Body of pancreas (tissue), 4 donors: ENCODE measurements around the gene TM9SF4. TPM values are rescaled to one million over a fixed set of nuclear protein-coding genes. Genes with fewer than 3 reads are reported as not detected.

ENCODE experiments used
- ATAC-seq: fragments of 150-250 bp; one replicate; pipeline ENCODE4 v1.9.1; 2016
- DNase-seq, 4 donors: peaks; one replicate each; pipeline ENCODE4 v3.0.0-alpha.2; 2019
- H3K27ac ChIP-seq, 4 donors: fragments of 200-600 bp; sonication (generic); 1 replicate in 3 of 4; 2 replicates in 1 of 4; pipeline versions ENCODE4 v1.5.1 to v1.6.1; 2016 to 2019; ENCODE audit warnings: mild to moderate bottlenecking in 1 of 4, mixed read lengths in 1 of 4, moderate library complexity in 1 of 4
- H3K27me3 ChIP-seq, 2 donors: fragments of 200-600 bp; sonication (generic); one replicate each; pipeline ENCODE4 v1.6.0; 2016; ENCODE audit warnings: mild to moderate bottlenecking in 1 of 2
- H3K36me3 ChIP-seq, 2 donors: fragments of 200-600 bp; sonication (generic); replicated peaks in 1 of 2; 2 replicates each; pipeline ENCODE4 v1.5.1; 2016; ENCODE audit warnings: low read depth in 2 of 2; ENCODE audit not compliant: insufficient read depth in 1 of 2
- H3K4me1 ChIP-seq: fragments of 200-600 bp; sonication (generic); one replicate; pipeline ENCODE4 v1.6.0; 2016
- H3K4me3 ChIP-seq, 2 donors: fragments of 200-600 bp; sonication (generic); 1 replicate in 1 of 2; 2 replicates in 1 of 2; pipeline ENCODE4 v1.5.1; 2016 to 2019
- H3K9me3 ChIP-seq, 3 donors: fragments of 200-600 bp; sonication (generic); 1 replicate in 2 of 3; 2 replicates in 1 of 3; pipeline ENCODE4 v1.5.1; 2016
- CTCF ChIP-seq, 7 experiments: fragments of 450-650 bp in 4 of 7; fragments of 200-600 bp in 3 of 7; sonication (generic) in 3 of 7; IDR thresholded peaks; one replicate each; pipeline ENCODE4 v1.5.1; 2016 to 2019; ENCODE audit warnings: antibody characterized with exemption in 7 of 7
- POLR2A ChIP-seq, 3 donors: fragments of 450-650 bp; IDR thresholded peaks; one replicate each; pipeline ENCODE4 v1.6.1; 2016; ENCODE audit warnings: antibody characterized with exemption in 3 of 3, mild to moderate bottlenecking in 2 of 3
- WGBS, 2 donors: methylation state at CpG; one replicate each; pipeline ENCODE4 v1.1.5; 2017; 5-methylcytosine and 5-hydroxymethylcytosine counted together
- intact Hi-C: fragments of 100-400 bp; cut with DNase I; formaldehyde crosslinking; loops from one replicate; pipeline ENCODE4 v1.15.1; 2023
- total RNA-seq, 2 donors: library from RNA; depleted of rRNA; stranded (reverse); fragments of >200 nt; gene quantifications; one replicate each; pipeline ENCODE4 v1.1.0, GENCODE V29; 2016

The TM9SF4 gene
- total RNA-seq, 2 donors from 2014 or later, result 16.9 to 27.0 TPM

GRCh38 chr20:32149566-32150170 lies 40.2 kb downstream of the TM9SF4 start:
- Histone ChIP-seq H3K27ac (no peak overlapping the region), H3K9me3 (no peaks in the 10 kb centered on the region), H3K27me3 (no peaks in the 10 kb centered on the region), H3K36me3 (peaks cover 0 to 37% of the 10 kb centered on the region in 2 donors), H3K4me1 (peaks cover 2% of the 10 kb centered on the region), H3K4me3 (no peak overlapping the region)
- no peak for ATAC-seq
- no peak for DNase-seq
- WGBS, 2 donors, result 70 to 89% methylated on average over 2 to 8 of the region's 8 CpGs
- TF ChIP-seq CTCF (IDR thresholded peaks at IDR 0.05) (no peak), POLR2A (IDR thresholded peaks at IDR 0.05) (no peak)
- intact Hi-C loops, result no loop called here

DNA sequence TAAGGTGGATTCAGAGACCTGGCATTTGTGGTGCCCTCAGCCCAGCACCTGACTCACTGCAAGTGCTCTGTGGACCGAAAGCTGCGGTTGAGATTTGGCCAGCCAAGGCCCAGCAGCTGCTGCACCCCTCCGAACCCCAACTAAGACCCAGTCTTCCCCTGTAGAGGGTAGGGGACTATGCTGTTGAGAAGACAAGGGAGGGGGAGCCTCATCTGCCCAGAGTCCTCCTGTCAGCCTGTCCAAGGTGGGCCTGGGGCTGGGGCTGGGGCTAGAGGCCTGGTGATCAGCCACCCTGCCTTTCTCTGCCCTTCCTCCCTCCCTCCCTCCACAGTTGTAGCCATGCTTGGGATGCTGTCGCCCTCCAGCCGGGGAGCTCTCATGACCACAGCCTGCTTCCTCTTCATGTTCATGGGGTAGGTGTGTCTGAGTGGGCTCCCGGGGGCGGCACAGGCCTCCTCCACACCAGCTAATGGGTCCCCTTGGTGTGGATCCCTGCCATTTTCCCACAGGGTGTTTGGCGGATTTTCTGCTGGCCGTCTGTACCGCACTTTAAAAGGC lies 40.9 kb downstream of the TM9SF4 start:
- H3K36me3 ChIP-seq, result peaks cover 0 to 30% of the 10 kb centered on the region in 2 donors
- no peaks in the 10 kb centered on the region for H3K27me3 ChIP-seq
- intact Hi-C loops, result no loop called here
- ATAC-seq (no peak), DNase-seq (no peak)
- peaks cover 9% of the 10 kb centered on the region for H3K4me1 ChIP-seq
- no peaks in the 10 kb centered on the region for H3K9me3 ChIP-seq
- H3K4me3 ChIP-seq, result no peak overlapping the region
- WGBS, 2 donors, result 87 to 90% methylated on average over 7 to 10 of the region's 10 CpGs
- TF ChIP-seq CTCF (IDR thresholded peaks at IDR 0.05) (no peak), POLR2A (IDR thresholded peaks at IDR 0.05) (no peak)
- H3K27ac ChIP-seq, result no peak overlapping the region

GRCh38 chr20:32152421-32153155 lies 43.1 kb downstream of the TM9SF4 start:
- WGBS, 2 donors, result 82 to 87% methylated on average over 6 of the region's 6 CpGs

DNA sequence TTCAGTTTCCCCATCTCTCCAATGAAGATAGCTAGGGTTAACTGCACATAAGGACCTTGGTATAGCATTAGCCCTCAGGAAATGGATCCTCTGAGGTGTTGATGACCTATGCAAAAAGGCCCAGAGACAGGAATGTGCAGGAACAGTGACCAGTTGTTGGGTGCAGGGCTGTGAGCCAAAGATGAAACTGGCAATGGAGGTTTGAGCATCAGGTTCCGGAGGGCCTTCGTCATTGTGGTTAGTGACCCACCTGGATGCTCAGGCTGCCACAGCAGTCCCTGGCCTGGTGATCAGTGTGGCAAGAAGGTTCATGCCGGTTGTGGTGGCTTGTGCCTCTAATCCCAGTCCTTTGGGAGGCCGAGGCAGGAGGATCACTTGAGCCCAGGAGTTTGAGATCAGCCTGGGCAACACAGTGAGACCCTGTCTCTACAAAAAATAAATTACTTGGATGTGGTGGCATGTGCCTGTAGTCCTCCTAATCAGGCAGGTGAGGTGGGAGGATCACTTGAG lies 43.7 kb downstream of the TM9SF4 start:
- intact Hi-C loops, result no loop called here
- DNase-seq (no peak), ATAC-seq (no peak)
- TF ChIP-seq CTCF (IDR thresholded peaks at IDR 0.05) (no peak), POLR2A (IDR thresholded peaks at IDR 0.05) (no peak)
- WGBS, 2 donors, result 92 to 100% methylated on average over 2 to 4 of the region's 4 CpGs
- Histone ChIP-seq H3K36me3 (peaks cover 0 to 21% of the 10 kb centered on the region in 2 donors), H3K4me3 (no peak overlapping the region), H3K27ac (no peak overlapping the region), H3K9me3 (no peaks in the 10 kb centered on the region), H3K4me1 (peaks cover 13% of the 10 kb centered on the region), H3K27me3 (no peaks in the 10 kb centered on the region)

More at GRCh38 chr20:32152421-32153155, 43.1 kb downstream of the TM9SF4 start:
- no peaks in the 10 kb centered on the region for H3K27me3 ChIP-seq
- H3K27ac ChIP-seq, result no peak overlapping the region
- H3K36me3 ChIP-seq, result peaks cover 0 to 17% of the 10 kb centered on the region in 2 donors
- H3K4me3 ChIP-seq, result no peak overlapping the region
- no peak for DNase-seq
- peaks cover 13% of the 10 kb centered on the region for H3K4me1 ChIP-seq
- TF ChIP-seq CTCF (IDR thresholded peaks at IDR 0.05), result no peak
- no peak for TF ChIP-seq POLR2A (IDR thresholded peaks at IDR 0.05)
- intact Hi-C loops, result no loop called here
- H3K9me3 ChIP-seq, result no peaks in the 10 kb centered on the region
- no peak for ATAC-seq
